GM23338 (cell line): Measurements from ENCODE around the gene DENND4A. TPM values are rescaled to one million over a fixed set of nuclear protein-coding genes. Genes with fewer than 3 reads are reported as not detected.

Experiments
- microRNA-seq: library from miRNA; unstranded; fragments of <30 nt; microRNA quantifications from one replicate; pipeline ENCODE4, GENCODE V29; 2017
- polyA plus RNA-seq: library from polyadenylated mRNA; unstranded; fragments of >200 nt; fragmentation: Nextera tagmentation; extraction: Ambion mirVana; gene quantifications from 2 replicates; pipeline ENCODE4 v1.2.1, GENCODE V29; 2016
- small RNA-seq: library from RNA; depleted of rRNA; stranded (forward); fragments of <200 nt; gene quantifications from one replicate; pipeline ENCODE3, GENCODE V24; 2014; ENCODE audit warnings: low replicate concordance
- total RNA-seq: library from RNA; depleted of rRNA; stranded (reverse); fragments of >200 nt; shearing (Covaris generic); gene quantifications from 2 replicates; pipeline ENCODE4 v1.2.3, GENCODE V29; 2014; rRNA removed

DENND4A gene
- total and polyA plus RNA-seq, 2 experiments from 2014 or later: 3.4 to 9.0 TPM

Small RNAs within 50 kb of the gene (microRNA-seq; reads per million reads assigned to microRNA genes)
- not detected for gene MIR4511

Small RNAs within 50 kb of the gene (small RNA-seq; reads per million reads assigned to genes)
- gene MIR4511: not detected
- gene SNORD13E: not detected

Other genes starting within 250 kb of the DENND4A start
- gene INTS14, start 181.2 kb downstream of the DENND4A start, total RNA-seq: 37.7 and 56.0 TPM in 2 replicates
- gene INTS14, start 181.2 kb downstream of the DENND4A start, polyA plus RNA-seq: 14.1 and 15.2 TPM in 2 replicates
- gene SLC24A1, start 170.4 kb downstream of the DENND4A start, total RNA-seq: 4.5 and 6.1 TPM in 2 replicates
- 1.6 and 2.3 TPM in 2 replicates for gene SLC24A1, start 170.4 kb downstream of the DENND4A start, polyA plus RNA-seq
- 239 and 251 TPM in 2 replicates for gene RAB11A, start 77.2 kb upstream of the DENND4A start, total RNA-seq
- 327 and 369 TPM in 2 replicates for gene RAB11A, start 77.2 kb upstream of the DENND4A start, polyA plus RNA-seq